HG03354 (cell line): ENCODE data around the gene MACROH2A1.

Experiments
- ATAC-seq: cut with Tn5 transposase; IDR thresholded peaks from one replicate; pipeline ENCODE4 v1.9.1; 2021; ENCODE audit warnings: mild to moderate bottlenecking; ENCODE audit not compliant: unreplicated experiment, poor library complexity, severe bottlenecking

MACROH2A1 gene

GRCh38 chr5:135307143-135307903 lies 91.7 kb downstream of the MACROH2A1 start:
- no peak for ATAC-seq

GRCh38 chr5:135306557-135306956 lies 92.5 kb downstream of the MACROH2A1 start:
- ATAC-seq, result no peak

- no peak for ATAC-seq
Measured at GRCh38 chr5:135304352-135305221, 94.4 kb downstream of the MACROH2A1 start.

GRCh38 chr5:135303582-135304173 lies 95.4 kb downstream of the MACROH2A1 start:
- no peak for ATAC-seq

- no peak for ATAC-seq
Measured at GRCh38 chr5:135296900-135297816, 101.9 kb downstream of the MACROH2A1 start.

GRCh38 chr5:135295852-135296251 lies 103.2 kb downstream of the MACROH2A1 start:
- no peak for ATAC-seq

- no peak for ATAC-seq
Measured at GRCh38 chr5:135294793-135295192, 104.2 kb downstream of the MACROH2A1 start.

- ATAC-seq, result no peak
Measured at GRCh38 chr5:135289651-135290050, 109.4 kb downstream of the MACROH2A1 start.

- ATAC-seq, result no peak
Measured at GRCh38 chr5:135287551-135287950, 111.5 kb downstream of the MACROH2A1 start.
